ENCODE measurements around the gene BRAT1.

- no peak for TF ChIP-seq CTCF (conservative IDR thresholded peaks at IDR 0.05)
- TF ChIP-seq ZFX (IDR thresholded peaks at IDR 0.05), result no peak
Measured at GRCh38 chr7:2597273-2597640, 41.9 kb upstream of the BRAT1 start.
